Stimulated activated CD8-positive, alpha-beta memory T cell treated with anti-CD3 and anti-CD28 coated beads, Interleukin-15, amount 100 ng/mL, for 48 hours (primary cell): ENCODE results near the gene SYNRG.

ENCODE experiments used
- DNase-seq, 2 donors: peaks; one replicate each; pipeline ENCODE4 v3.0.0-alpha.2; 2020; ENCODE audit warnings: low read depth in 2 of 2

The SYNRG gene

GRCh38 chr17:37476431-37477120 is 132.6 kb downstream of the SYNRG start:
- no peak for DNase-seq

GRCh38 chr17:37475731-37476420 is 133.3 kb downstream of the SYNRG start:
- no peak for DNase-seq

- DNase-seq = no peak
Observed at GRCh38 chr17:37470181-37470580, 139.0 kb downstream of the SYNRG start.

- no peak for DNase-seq
Observed at GRCh38 chr17:37466471-37466870, 142.7 kb downstream of the SYNRG start.

- DNase-seq = no peak
Observed at GRCh38 chr17:37465069-37465616, 144.1 kb downstream of the SYNRG start.
